Measurements from ENCODE around the gene MSRB2. TPM values are rescaled to one million over a fixed set of nuclear protein-coding genes. Genes with fewer than 3 reads are reported as not detected.
"Not testable (repeated sequence)": the region's sequence is repeated elsewhere in the genome, so short reads cannot be mapped to it uniquely, and the experiment has no call there.

The MSRB2 gene
- polyA plus RNA-seq, 4 donors: 42.2 to 52.0 (median 47.2) TPM

DNA sequence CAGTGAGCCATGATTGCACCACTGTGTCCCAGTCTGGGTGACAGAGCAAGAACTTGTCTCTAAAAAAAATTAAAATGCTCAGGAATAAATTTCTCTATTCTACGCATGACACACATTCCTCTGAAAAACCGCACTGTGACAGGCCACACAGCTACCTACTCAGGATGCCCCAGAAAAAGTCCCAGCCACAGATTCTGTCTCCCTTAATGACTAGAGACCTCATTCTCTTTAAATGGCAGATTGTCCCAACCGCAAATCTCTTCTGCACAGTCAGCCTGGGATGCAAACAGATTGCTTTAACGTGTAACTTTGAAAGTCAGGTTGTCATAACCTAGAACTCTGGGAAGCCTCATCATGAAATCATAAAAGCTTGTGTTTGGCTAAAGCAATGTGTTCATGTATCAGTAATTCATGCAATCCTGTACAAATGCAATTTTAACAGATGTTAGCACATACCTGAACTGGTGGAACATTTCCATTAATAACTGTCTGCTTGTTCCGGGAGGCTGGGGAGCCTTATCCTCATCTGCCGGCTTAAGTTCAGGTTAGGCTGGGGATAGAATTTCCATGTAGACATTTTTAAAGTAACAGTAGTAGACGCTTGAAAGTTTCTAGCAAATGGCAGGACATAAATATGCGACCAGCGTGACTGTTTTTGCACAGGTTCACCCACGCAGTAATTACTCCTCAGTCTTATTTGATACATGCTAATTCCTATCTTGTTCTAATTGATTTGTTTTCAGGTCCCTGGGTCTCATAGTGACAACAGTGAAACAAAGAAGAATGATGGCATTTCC, 26.2 kb upstream of the MSRB2 start:
- DNase-seq (ENCODE audit: low read depth in 4 of 4, low spot score in 2 of 4): no peak

DNA sequence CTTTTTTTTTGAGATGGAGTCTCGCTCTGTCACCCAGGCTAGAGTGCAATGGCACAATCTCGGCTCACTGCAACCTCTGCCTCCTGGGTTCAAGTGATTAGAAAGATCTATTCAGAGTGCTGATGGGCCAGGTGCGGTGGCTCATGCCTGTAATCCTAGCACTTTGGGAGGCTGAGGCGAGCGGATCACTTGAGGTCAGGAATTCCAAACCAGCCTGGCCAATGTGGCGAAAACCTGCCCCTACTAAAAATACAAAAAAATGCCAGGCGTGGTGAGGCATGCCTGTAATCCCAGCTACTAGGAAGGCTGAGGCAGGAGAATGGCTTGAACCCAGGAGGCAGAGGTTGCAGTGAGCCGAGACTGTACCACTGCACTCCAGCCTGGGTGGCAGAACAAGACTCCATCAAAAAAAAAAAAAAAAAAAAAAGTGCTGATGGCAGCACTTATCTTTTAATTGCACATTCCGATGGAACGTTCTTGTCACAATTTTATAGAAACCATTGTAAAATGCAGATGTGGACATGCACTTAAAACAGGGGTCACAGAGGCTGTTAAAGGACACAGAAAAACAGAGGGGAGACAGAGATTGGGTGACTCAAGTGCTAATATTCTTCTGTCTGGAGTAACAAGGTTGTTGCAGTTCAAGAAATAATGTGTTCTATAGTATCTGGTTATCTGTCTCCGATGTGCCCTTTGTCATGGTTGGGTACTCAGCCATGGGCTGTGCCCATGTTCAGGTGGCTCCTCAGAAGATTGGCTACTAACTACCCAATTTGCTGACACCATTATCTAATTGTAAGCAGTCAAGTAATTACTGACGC, 25.1 kb upstream of the MSRB2 start:
- DNase-seq (ENCODE audit: low read depth in 4 of 4, low spot score in 2 of 4): not testable (repeated sequence)

DNA sequence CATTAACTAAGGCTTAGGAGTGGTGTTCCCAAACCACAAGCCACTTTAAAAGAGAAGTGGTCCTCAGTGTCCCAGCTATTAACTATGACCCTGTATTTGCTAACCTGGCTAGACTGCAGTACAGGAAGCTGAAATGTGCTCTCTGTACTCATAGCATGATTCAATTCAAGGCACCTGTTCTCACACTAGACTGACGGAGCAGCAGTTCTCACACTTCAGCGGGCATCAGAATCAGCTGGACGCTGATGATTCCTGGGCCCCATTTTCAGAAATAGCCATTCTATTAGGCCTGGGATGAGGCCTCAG, 24.5 kb upstream of the MSRB2 start:
- no peak for DNase-seq (ENCODE audit: low read depth in 4 of 4, low spot score in 2 of 4)

DNA sequence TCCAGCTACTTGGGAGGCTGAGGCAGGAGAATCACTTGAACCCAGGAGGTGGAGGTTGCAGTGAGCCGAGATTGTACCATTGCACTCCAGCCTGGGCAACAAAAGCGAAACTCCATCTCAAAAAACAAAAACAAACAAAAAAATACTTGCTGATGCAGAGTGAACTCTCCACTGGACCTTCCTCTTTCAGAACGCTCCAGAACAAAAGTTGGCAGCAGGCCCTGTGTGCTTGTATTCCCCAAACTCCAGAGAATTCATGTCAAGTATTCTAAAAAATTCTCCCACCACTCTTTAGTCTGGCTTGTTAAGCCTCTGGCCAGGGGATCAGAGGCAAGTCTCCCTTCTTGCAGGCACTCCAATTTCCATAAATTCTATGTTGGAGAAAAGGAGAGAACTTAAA, 22.8 kb upstream of the MSRB2 start:
- not testable (repeated sequence) for DNase-seq (ENCODE audit: low read depth in 4 of 4, low spot score in 2 of 4)

DNA sequence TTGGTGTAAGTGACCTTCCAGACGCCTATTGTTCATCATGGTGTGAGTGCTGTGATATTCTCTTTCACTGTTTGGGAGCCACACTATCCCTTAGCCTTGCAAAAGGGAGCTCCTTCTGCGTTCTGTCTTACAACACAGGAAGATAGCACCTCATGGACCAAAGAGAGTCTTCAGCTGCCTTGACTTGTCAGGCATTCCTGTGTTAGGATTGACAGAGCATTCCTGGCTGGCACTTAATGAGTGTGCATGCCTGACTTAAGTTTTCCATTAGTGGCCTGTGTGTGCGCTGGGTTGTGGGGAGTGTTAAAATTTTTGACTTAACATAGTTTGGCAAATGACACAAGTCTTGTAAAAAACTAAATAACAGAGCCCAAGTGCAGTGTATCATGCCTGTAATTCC, 21.9 kb upstream of the MSRB2 start:
- DNase-seq (ENCODE audit: low read depth in 4 of 4, low spot score in 2 of 4): no peak

DNA sequence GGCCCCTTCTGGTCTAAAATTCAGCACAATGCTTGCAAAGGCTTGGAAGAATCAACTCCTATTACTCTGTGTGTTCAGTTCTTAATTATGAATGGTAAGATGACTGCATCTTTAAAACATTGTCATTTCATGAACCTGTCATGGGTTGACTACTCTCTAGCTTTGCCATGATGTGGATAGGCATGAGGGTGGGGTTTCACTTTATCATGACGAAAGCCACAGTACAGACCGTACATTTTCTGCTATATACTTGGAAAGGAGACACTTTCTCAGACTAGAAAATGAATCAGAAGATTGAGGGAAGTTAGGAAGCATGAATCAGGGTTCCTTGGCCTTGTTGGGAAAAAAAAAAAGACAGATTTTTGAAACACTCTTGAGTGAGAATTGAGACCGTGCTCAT, 19.7 kb upstream of the MSRB2 start:
- no peak for DNase-seq (ENCODE audit: low read depth in 4 of 4, low spot score in 2 of 4)

DNA sequence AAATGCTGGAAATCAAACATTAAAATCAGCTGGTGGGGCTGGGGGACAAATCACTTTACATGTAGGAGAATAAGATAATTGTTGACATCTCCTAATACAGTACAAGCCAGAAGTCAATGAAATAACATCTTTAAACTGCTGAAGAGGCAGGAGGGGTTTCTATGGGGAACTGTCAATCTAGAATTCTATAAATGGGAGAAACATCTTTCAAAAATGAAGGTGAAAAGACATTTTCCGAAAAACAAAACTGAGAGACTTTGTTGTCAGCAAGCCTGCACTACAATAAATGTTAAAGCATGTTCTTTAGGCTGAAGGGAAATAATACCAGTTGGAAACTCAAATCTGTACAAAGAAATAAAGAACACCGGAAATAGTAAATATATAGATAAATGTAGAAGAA, 17.3 kb upstream of the MSRB2 start:
- no peak for DNase-seq (ENCODE audit: low read depth in 4 of 4, low spot score in 2 of 4)

DNA sequence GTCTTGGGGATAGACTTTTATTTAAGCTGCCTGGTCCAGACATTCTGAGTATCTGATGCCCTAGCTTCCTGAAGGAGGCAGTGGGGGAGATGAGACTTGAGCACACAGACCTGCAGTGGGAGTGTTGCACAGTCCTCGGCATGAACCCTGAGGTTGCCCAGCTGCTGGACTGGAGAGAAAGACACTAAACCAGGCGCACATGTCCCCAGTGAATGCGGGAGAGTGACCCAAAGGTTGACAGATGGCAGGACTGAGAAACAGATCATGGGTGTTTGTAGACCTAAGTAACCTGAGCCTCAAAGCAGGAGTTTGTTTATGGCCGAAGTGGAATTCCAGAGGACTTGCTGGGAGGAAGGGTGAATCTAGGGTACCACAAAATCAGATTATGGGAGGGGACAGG, 15.7 kb upstream of the MSRB2 start:
- no peak for DNase-seq (ENCODE audit: low read depth in 4 of 4, low spot score in 2 of 4)

DNA sequence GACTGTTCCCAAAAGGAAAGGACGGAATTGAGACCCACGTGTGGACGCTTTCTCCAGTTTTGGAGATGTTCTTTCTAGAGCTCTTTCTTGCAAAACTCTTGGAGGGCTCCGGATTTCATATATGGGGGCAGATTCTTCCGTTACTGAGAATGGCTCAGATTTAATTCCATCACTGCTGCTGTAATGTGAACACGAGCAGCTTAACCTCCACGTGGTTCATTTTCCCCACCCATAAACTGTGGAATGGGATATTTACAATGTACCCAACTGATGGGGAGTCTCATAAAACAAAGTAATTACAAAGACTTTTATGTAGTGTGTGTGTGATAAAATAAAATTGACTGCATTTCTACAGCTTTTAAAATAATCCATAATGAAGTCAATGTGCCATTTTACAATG, 15.1 kb upstream of the MSRB2 start:
- DNase-seq (ENCODE audit: low read depth in 4 of 4, low spot score in 2 of 4): no peak

DNA sequence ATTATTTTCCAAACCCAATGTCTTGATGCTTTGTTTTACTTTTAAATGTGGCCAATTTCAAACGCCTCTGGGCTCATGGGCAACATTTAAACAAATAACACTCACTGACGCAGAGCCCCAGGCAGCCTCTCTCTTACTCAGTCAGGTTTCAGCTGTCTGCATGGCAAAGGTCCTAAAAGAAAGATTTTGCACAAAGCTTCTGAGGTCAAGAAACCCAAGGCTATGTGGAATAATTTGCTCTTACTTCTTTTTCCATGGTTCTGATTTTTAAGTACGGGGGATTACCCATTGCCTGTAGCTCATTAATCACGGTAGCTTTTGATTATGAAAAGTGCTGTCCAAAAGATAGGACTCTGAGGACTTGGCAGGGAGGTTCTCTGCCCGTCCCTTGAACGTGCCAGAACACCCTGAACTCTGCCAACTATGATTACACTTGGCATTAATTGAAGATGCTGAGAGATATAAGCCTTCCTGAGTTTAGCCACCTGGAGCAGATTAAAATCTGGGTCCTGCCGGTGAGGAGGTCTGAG, 14.1 kb upstream of the MSRB2 start:
- DNase-seq (ENCODE audit: low read depth in 4 of 4, low spot score in 2 of 4): no peak

DNA sequence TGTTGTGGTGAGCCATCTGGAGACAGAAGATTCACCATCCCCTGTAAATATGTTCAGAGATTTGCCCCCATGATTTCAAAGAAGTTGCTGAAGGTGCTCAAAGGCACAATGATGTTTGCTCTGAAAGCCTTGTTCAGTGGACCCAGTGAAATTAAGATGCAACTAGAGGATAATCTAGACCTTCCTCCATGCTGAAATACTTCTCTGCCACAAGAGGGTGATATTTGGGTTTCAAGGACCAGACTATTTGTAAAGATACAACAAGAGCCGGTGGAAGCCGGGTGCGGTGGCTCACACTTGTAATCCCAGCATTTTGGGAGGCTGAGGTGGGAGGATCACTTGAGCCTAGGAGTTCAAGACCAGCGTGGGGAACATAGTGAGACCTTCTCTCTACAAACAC, 13.5 kb upstream of the MSRB2 start:
- DNase-seq (ENCODE audit: low read depth in 4 of 4, low spot score in 2 of 4): no peak

DNA sequence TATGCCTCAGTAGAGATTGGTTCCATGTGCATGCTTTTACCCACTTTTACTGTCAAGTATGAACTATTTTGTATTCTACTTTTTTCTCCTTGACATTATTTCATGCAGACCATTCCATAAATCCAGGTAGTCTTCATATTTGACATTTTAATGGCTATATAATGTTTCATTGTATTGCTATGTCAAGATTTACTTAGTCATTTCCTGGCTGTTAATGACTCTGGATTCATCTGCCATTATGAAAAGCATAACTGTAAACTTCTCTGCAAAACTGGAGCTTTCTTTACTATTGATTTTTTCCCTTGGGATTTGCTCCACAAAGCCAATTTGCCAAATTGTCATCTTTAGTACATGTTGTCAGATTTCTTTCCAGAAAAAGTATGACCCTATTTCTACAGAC, 6.8 kb upstream of the MSRB2 start:
- no peak for DNase-seq (ENCODE audit: low read depth in 4 of 4, low spot score in 2 of 4)

DNA sequence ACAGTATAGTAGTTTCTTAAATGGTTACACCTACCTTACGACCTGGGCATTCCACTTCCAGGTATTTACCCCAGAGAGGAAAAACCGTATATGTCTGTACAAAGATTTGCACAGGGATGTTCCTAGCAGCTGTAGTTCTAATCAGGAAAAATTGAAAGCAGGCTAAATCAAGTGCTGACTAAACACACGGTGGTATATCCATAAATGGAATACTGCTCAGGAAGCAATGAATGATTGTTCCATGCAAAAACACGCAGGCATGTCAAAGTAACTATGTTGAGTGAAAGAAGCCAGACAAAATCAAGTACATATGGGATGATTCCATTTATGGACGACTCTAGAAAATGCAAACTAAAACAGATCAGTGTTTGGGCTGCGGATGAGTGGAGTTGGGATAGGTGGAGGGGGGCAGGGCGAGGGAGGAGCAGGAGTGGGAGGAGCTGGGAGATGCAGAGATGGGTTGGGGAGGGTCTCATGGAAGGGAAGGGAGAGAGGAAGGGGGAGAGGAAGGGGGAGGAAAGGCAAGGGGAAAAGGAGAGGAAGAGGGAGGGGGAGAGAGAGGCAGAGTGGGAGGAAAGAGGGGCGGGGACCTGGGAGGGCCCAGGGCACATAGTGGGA, 484 bp upstream of the MSRB2 start:
- DNase-seq (ENCODE audit: low read depth in 4 of 4, low spot score in 2 of 4): no peak

DNA sequence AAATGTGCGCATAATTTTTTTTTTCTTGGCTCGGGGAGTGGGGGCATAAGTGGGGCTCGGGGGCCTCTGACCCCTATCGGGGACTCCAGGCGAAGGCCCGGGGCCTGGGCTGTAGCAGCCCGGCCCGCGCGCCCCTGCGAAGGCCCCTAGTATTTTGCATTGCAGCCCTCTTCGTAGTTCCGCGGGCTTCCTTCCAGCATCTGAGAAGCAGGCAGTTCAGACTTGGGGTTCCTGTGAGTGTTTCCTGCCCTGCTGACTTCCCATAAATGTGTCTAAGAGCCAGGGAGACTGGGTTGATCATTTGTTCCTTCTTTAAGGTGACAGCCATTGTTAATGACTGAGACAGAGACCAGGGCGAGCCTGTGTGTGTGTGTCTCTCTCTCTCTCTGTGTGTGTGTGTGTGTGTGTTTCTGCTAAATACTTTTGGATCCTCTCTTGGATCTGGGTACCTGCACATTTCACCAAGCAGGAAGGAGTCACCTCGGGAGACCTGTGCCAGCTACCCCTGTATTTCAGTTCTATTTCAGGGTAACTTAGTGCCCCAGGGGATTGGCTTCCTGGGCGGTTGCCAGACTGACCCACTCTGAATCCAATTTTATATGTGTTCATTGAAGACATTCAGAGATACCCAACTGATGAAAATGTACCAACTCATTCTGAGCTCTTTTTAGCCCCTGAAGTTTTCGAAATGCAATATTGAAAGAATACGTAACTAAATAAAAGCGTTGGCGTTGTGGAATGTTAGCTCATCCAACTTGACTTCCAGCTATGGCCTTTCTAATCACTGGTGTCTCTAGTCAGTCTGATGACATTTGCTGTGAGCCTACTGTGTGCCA, 805 bp downstream of the MSRB2 start:
- DNase-seq (ENCODE audit: low read depth in 4 of 4, low spot score in 2 of 4): peak in 2 of 4 donors; percentile 60 to 62

DNA sequence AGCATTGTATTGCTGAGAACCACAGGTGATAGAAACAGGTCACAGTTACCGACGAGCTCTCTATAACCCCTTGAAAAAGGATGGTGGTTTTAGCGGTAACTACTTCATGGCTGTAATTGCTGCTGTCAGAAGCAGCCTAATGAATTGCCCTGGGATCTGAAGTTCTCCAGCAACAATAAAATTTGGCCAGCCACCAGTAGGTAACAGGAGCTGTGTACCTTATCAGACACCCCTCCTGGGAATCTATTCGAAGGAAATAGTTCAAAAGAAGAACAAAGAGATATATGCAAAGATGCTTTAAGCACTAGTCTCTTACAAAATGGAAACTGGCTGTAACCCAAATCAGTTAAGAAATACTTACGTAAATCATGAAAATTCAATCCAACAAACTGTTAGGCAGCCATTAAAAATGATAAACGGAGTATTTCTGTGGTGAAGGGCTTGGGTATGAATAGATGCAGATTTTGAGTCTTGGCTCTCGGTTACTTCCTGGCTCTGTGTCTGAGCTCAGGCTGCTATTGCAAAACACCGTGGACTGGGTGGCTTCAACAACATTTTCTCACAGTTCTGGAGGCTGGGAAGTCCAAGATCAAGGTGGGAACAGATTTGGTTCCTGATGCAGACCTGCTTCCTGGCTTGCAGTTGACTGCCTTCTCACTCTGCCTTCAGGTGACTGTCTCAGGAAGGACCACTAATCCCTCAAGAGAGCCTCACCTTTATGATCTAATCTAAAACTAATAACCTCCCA, 1.6 kb downstream of the MSRB2 start:
- peak in 1 of 4 donors; percentile 47 for DNase-seq (ENCODE audit: low read depth in 4 of 4, low spot score in 2 of 4)

DNA sequence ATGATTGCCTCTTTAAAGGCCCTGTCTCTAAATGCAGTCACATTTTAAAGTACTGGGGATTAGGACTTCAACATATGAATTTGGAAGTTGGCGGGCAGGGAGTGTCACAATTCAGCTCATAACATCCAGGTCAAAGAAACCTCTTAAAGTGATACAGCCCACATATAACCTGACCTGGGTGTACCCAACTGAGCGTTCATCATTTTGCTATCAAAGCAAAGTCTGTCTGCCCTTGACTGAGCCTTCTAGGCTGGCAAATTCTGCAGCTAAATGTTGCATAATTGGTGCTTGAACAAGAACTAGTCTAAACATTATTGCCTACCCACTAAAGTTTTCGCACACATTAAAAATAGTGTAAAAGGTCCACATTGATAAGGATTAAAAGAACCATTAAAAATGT, 3.7 kb downstream of the MSRB2 start:
- no peak for DNase-seq (ENCODE audit: low read depth in 4 of 4, low spot score in 2 of 4)

DNA sequence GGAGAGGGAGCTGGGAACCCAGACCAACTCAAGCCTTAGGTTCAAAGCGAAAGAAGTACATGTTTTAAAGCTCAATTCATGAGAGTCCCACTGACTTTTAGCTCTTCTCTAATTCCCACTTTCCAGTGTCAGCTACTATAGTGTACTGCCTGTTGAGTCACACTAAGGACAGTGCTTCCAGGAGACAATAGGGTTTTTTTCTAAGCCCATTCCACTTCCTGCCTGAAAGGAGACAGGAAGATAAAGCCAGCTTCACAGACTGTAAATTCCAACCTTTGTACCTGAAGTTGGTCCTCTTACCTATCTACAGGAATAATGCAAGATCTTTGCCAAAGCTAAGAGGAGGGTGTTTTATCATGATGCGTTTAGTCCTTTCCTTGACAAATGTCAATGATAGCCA, 4.4 kb downstream of the MSRB2 start:
- no peak for DNase-seq (ENCODE audit: low read depth in 4 of 4, low spot score in 2 of 4)

DNA sequence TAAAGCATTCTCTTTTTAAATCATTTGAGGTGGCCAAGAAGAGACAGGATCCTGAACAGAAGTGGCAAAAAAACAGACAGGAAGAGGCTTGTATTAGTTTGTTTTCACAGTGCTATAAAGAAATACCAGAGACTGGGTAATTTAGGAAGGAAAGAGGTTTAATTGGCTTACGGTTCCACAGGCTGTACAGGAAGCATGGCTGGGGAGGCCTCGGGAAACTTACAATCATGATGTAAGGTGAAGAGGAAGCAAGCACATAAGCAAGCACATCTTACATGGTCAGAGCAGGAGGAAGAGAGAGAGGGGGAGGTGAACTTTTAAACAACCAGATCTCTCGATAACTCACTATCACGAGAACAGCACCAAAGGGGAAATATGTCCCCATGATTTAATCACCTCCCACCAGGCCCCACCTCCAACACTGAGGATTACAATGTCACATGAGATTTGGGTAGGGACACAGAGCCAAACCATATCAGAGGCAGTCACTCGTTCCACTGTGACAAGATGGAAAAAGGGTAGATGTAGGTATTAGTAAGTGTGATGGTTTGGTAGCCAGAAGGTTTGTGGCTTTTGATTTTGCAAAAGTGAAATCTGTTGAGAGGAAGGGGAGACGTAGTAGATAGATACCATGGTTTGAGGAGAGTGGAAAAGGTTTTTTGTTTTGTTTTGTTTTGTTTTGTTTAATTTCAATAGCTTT, 5.1 kb downstream of the MSRB2 start:
- DNase-seq (ENCODE audit: low read depth in 4 of 4, low spot score in 2 of 4): no peak

DNA sequence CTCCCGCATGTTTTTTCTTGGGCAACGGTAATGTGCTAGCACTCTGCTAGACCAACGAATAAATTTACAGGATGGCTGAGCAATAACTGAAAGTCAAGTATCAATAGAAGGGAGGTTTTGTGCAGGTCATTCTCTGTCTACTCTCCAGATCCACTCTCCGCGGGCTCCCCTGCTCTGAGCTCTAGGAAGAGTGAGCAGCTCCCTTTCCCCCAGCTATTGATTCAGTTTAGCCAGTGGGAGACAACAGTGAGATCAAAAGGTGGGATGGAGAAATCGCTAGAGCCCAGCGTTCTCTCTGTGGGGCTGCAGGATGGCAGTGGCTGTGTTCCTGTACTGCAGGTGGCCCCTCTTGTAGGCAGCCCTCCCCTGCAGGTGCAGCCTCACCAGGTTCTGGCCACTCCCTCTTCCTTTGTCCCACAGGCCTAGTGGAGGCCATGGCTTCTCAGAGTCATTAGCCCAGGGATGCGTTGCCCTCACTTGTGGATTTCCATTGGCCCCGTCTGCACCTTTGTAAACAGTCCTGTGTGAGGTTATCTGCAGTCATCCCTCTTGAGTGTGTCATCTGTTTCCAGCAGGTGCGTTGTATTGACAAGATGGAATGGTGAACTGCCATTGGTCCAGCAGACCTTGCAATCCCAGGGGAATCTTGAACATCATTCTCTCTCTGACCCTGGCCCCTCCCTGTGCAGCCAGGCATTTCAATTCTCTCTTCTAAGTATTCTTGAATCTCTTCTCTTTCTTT, 11.1 kb downstream of the MSRB2 start:
- DNase-seq (ENCODE audit: low read depth in 4 of 4, low spot score in 2 of 4): no peak
